Stimulated activated CD4-positive, alpha-beta T cell treated with anti-CD3 and anti-CD28 coated beads, Interleukin-4, amount 100 ng/mL, for 24 hours (primary cell): ENCODE results near the gene TMEM232.

Experiments used
- DNase-seq: peaks from one replicate; pipeline ENCODE4 v3.0.0-alpha.2; 2020

Gene TMEM232

GRCh38 chr5:110507972-110508371 lies 218.5 kb downstream of the TMEM232 start:
- DNase-seq: no peak

- DNase-seq: no peak
These were observed 220.1 kb downstream of the TMEM232 start for GRCh38 chr5:110506378-110506777.

- no peak for DNase-seq
These were observed 230.2 kb downstream of the TMEM232 start for GRCh38 chr5:110496276-110496675.

GRCh38 chr5:110492446-110492845 lies 234.0 kb downstream of the TMEM232 start:
- DNase-seq: no peak

GRCh38 chr5:110478895-110479294 lies 247.6 kb downstream of the TMEM232 start:
- DNase-seq: no peak

GRCh38 chr5:110477911-110478310 lies 248.6 kb downstream of the TMEM232 start:
- DNase-seq: no peak

GRCh38 chr5:110476164-110476563 lies 250.3 kb downstream of the TMEM232 start:
- DNase-seq: no peak

GRCh38 chr5:110475529-110475928 lies 250.9 kb downstream of the TMEM232 start:
- no peak for DNase-seq

GRCh38 chr5:110469486-110469885 lies 257.0 kb downstream of the TMEM232 start:
- no peak for DNase-seq

GRCh38 chr5:110463106-110463505 lies 263.4 kb downstream of the TMEM232 start:
- DNase-seq: no peak

GRCh38 chr5:110460837-110461236 lies 265.6 kb downstream of the TMEM232 start:
- DNase-seq: no peak

- no peak for DNase-seq
These were observed 268.2 kb downstream of the TMEM232 start for GRCh38 chr5:110458313-110458712.

- no peak for DNase-seq
These were observed 283.6 kb downstream of the TMEM232 start for GRCh38 chr5:110442856-110443255.

- no peak for DNase-seq
These were observed 285.4 kb downstream of the TMEM232 start for GRCh38 chr5:110441035-110441434.

- no peak for DNase-seq
These were observed 286.4 kb downstream of the TMEM232 start for GRCh38 chr5:110440058-110440457.

GRCh38 chr5:110439296-110439695 lies 287.2 kb downstream of the TMEM232 start:
- DNase-seq: no peak

GRCh38 chr5:110435207-110435606 lies 291.3 kb downstream of the TMEM232 start:
- no peak for DNase-seq

GRCh38 chr5:110431603-110432002 lies 294.9 kb downstream of the TMEM232 start:
- DNase-seq: no peak

GRCh38 chr5:110414360-110414759 lies 312.1 kb downstream of the TMEM232 start:
- no peak for DNase-seq

- no peak for DNase-seq
These were observed 312.6 kb downstream of the TMEM232 start for GRCh38 chr5:110413856-110414255.

GRCh38 chr5:110409571-110409970 lies 316.9 kb downstream of the TMEM232 start:
- DNase-seq: no peak

GRCh38 chr5:110402562-110402961 lies 323.9 kb downstream of the TMEM232 start:
- no peak for DNase-seq

GRCh38 chr5:110401881-110402280 lies 324.6 kb downstream of the TMEM232 start:
- DNase-seq: no peak

- no peak for DNase-seq
These were observed 327.5 kb downstream of the TMEM232 start for GRCh38 chr5:110398951-110399350.

- no peak for DNase-seq
These were observed 329.2 kb downstream of the TMEM232 start for GRCh38 chr5:110397281-110397680.

- DNase-seq: no peak
These were observed 339.7 kb downstream of the TMEM232 start for GRCh38 chr5:110386782-110387181.
